SH-SY5Y (cell line): Measurements from ENCODE around the gene RHBDL1.

Source experiments
- GATA2 ChIP-seq: IDR thresholded peaks from 2 replicates; pipeline ENCODE4 v1.6.1; 2011; ENCODE audit warnings: mild to moderate bottlenecking, low read depth, low read length
- GATA3 ChIP-seq: IDR thresholded peaks from 2 replicates; pipeline ENCODE4 v1.6.1; 2011; ENCODE audit warnings: low read depth, mild to moderate bottlenecking, low read length, moderate library complexity

Gene RHBDL1

GRCh38 chr16:633336-634050 lies 42.0 kb upstream of the RHBDL1 start:
- TF ChIP-seq GATA3 (no peak), GATA2 (no peak)

GRCh38 chr16:634051-634670 lies 41.3 kb upstream of the RHBDL1 start:
- no peak for TF ChIP-seq GATA2
- TF ChIP-seq GATA3: no peak

DNA sequence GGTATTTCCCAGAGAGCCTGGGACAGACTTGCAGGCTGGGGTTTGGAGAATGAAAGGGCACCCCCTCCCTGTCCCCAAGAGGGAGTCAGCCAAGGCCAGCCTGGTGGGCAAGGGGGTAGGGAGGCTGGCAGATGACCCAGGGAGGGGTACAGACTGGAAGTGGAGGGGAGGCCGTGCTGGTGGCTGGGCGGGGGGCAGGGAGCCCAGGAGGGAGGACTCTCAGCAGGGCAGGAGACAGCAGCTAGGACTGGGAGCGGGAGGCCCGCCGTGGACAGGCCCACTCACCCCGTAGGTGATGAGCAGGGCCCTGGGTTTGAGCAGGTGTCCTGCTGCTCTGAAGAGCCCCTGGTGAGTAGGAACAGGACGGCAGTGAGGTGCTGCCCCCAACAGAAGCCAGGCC lies 40.5 kb upstream of the RHBDL1 start:
- TF ChIP-seq GATA3 (no peak), GATA2 (no peak)

DNA sequence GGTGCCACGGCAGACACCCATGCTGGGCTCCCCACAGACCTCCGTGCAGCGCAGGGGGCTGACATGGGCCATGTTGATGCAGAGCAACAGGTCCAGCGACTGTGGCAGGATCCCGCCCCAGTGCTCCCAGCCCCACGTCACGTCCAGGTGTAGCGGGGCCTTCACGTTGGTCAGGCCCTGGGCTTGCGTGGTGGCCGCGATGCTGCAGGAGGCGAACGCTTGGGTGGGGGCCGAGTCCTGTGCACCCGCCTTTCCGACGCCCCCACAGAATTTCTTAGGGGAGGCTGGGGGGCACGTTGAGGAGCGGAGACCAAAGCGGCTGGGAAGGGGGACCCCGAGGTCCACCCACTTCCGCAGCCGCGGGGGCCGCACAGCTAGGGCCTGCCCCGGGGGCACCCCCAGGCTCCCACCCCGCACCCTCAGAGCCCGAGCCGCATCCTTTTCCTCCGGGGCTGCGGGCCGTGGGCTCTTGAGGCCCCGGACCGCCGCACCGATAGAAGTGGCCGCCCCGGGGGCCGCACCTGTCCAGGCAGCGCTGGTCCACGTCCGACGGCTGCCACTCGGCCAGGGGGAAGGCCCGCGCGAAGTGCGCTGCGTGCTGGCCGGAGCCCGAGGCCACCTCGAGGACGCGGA lies 39.8 kb upstream of the RHBDL1 start:
- no peak for TF ChIP-seq GATA3
- TF ChIP-seq GATA2: no peak

GRCh38 chr16:636206-637080 lies 39.0 kb upstream of the RHBDL1 start, which contains the start of gene METTL26:
TSS of gene METTL26 (minus strand) at chr16:636305. CDS start at chr16:636290, 15 bp downstream.
- TF ChIP-seq GATA3 (no peak), GATA2 (no peak)

GRCh38 chr16:637081-638018 lies 38.1 kb upstream of the RHBDL1 start:
- TF ChIP-seq GATA3 (no peak), GATA2 (no peak)

- no peak for TF ChIP-seq GATA3
- no peak for TF ChIP-seq GATA2
Measured at GRCh38 chr16:638034-638543, 37.4 kb upstream of the RHBDL1 start.

DNA sequence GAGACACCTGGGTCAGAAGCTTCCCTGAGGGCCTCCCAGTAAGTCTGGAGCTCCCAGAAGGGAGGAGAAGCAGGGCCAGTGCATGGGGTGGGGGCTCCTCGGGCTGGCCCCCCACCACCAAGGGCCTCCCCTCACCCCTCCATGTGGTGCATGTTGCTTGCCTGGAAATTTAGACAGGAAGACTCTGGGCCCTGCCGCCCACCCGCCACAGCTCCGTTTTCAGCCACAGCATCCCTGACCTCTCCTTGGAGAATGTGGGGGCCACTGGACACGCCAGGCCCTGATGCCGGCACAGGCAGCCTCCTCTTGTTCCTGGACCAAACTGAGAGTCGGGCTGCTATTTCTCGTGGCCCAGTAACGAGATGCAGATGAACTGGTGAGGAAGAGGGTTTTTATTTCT lies 36.6 kb upstream of the RHBDL1 start:
- TF ChIP-seq GATA2 (no peak), GATA3 (no peak)

DNA sequence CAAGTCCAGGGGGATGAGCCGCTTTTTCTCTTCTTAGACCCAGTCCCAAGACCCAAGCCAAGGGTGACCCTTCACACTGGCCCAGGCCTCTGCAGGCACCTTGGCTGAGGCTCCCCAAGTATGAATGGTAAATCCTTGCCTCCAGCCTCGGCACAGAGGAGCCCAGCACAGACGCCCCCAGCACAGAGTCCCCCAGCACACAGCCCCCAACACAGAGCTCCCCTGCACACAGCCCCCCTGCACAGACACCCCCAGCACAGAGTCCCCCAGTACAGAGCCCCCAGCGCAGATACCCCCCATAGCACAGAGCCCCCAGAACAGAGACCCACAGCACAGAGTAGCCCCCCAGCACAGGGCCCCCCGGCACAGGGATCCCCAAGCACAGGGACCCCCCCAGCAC lies 34.9 kb upstream of the RHBDL1 start:
- TF ChIP-seq GATA2 (no peak), GATA3 (no peak)

DNA sequence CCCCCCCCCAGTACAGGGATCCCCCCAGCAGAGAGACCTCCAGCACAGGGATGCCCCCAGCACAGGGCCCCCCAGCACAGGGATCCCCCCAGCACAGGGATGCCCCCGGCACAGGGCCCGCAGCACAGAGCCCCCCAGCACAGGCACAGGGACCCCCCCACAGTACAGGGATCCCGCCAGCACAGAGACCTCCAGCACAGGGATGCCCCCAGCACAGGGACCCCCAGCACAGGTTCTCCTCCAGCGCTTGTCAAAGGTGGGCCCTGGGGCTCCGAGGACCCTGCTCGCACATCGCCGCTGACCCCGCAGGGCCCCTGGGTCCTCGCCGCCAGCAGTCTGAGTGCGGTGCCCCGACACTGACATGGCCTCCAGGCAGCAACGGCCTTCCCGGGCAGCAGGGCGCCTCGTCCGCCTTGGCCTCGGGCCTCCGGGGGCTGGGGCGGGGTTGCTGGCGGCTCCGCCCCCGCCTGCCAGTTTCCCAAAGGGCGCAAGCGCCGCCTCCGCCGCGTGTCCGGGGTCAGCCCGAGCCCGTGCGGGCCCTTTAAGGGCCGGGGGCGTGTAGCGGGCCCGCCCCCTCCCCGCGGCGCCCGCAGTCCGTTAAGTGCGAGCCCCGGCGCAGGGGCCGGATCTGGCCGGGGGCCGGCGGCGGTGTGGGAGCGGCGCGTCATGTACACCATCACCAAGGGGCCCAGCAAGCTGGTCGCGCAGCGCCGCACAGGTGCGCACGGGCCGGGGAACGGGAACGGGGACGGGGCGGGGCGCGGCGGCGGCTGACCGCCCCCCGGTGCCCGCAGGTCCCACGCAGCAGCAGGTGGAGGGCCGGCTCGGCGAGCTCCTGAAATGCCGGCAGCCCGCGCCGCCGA lies 33.9 kb upstream of the RHBDL1 start, which contains the start of gene MCRIP2:
Gene MCRIP2 (plus strand): TSS at position 503 of the 863 bp plus-strand sequence. CDS start 164 bp downstream, at position 667.
- TF ChIP-seq GATA3: no peak

- TF ChIP-seq GATA3 (no peak), GATA2 (no peak)
Measured at GRCh38 chr16:642189-643049, 33.1 kb upstream of the RHBDL1 start.
